HAP-1 (cell line): ENCODE measurements around the gene CCR4.
"Not testable (repeated sequence)": the region's sequence is repeated elsewhere in the genome, so short reads cannot be mapped to it uniquely, and the experiment has no call there.

Source experiments
- DNase-seq, 2 experiments: peaks; one replicate each; pipeline ENCODE4 v3.0.0-alpha.2; 2016 to 2020; ENCODE audit warnings: low spot score in 2 of 2
- H3K27me3 ChIP-seq: fragments of 250-450 bp; sonication (Bioruptor Pico); 2 replicates; pipeline ENCODE4 v1.5.1; 2020; ENCODE audit warnings: low read depth, mild to moderate bottlenecking, moderate library complexity
- H3K36me3 ChIP-seq: fragments of 250-450 bp; sonication (Bioruptor Pico); replicated peaks from 2 replicates; pipeline ENCODE4 v1.5.1; 2020; ENCODE audit warnings: mild to moderate bottlenecking
- H3K4me1 ChIP-seq: fragments of 250-450 bp; sonication (Bioruptor Pico); 2 replicates; pipeline ENCODE4 v1.5.1; 2020; ENCODE audit warnings: mild to moderate bottlenecking
- H3K4me3 ChIP-seq: fragments of 250-450 bp; sonication (Bioruptor Pico); 2 replicates; pipeline ENCODE4 v1.5.1; 2020; ENCODE audit warnings: mild to moderate bottlenecking, moderate library complexity
- H3K9me3 ChIP-seq: fragments of 250-450 bp; sonication (Bioruptor Pico); 2 replicates; pipeline ENCODE4 v1.5.1; 2020; ENCODE audit warnings: mild to moderate bottlenecking, moderate library complexity
- in situ Hi-C: fragments of 300-500 bp; cut with MboI; formaldehyde crosslinking; loops from 3 replicates; pipeline ENCODE4 v1.14.3; 2020; ENCODE audit warnings: low sequenced_read_pairs, inconsistent platforms, mixed read lengths

CCR4 gene

GRCh38 chr3:32973982-32974381, 22.5 kb downstream of the CCR4 start:
- in situ Hi-C loops: loop anchor here (25.0 kb wide), 2 partner anchors 388 to 813 kb away; partner anchors contain the start of gene PDCD6IP
- Histone ChIP-seq H3K4me1 (no peaks in the 10 kb centered on the region), H3K4me3 (no peak overlapping the region), H3K9me3 (no peaks in the 10 kb centered on the region), H3K27me3 (no peaks in the 10 kb centered on the region), H3K36me3 (no peaks in the 10 kb centered on the region)
- no peak for DNase-seq

- Histone ChIP-seq H3K27me3 (no peaks in the 10 kb centered on the region), H3K4me1 (no peaks in the 10 kb centered on the region), H3K9me3 (no peaks in the 10 kb centered on the region), H3K4me3 (no peak overlapping the region), H3K36me3 (no peaks in the 10 kb centered on the region)
- DNase-seq: no peak
- in situ Hi-C loops: no loop called here
Measured at GRCh38 chr3:32975891-32976595, 24.6 kb downstream of the CCR4 start.

GRCh38 chr3:32977861-32978260, 26.4 kb downstream of the CCR4 start:
- Histone ChIP-seq H3K9me3 (no peaks in the 10 kb centered on the region), H3K27me3 (no peaks in the 10 kb centered on the region), H3K4me3 (no peak overlapping the region), H3K36me3 (no peaks in the 10 kb centered on the region), H3K4me1 (no peaks in the 10 kb centered on the region)
- in situ Hi-C loops: no loop called here
- no peak for DNase-seq

- Histone ChIP-seq H3K9me3 (no peaks in the 10 kb centered on the region), H3K4me3 (no peak overlapping the region), H3K36me3 (no peaks in the 10 kb centered on the region), H3K27me3 (no peaks in the 10 kb centered on the region), H3K4me1 (no peaks in the 10 kb centered on the region)
- in situ Hi-C loops: no loop called here
- DNase-seq: no peak
Measured at GRCh38 chr3:32978331-32978730, 26.9 kb downstream of the CCR4 start.

GRCh38 chr3:32983124-32983523, 31.7 kb downstream of the CCR4 start:
- no peaks in the 10 kb centered on the region for H3K4me1 ChIP-seq
- no peaks in the 10 kb centered on the region for H3K9me3 ChIP-seq
- no peaks in the 10 kb centered on the region for H3K27me3 ChIP-seq
- no peaks in the 10 kb centered on the region for H3K36me3 ChIP-seq
- in situ Hi-C loops: no loop called here
- H3K4me3 ChIP-seq: no peak overlapping the region
- no peak for DNase-seq

- in situ Hi-C loops, H3K9me3 ChIP-seq, H3K36me3 ChIP-seq, H3K4me1 ChIP-seq, H3K4me3 ChIP-seq, H3K27me3 ChIP-seq, DNase-seq: not testable (repeated sequence)
Measured at GRCh38 chr3:32984918-32985317, 33.5 kb downstream of the CCR4 start.

GRCh38 chr3:32989171-32989570, 37.7 kb downstream of the CCR4 start:
- no peaks in the 10 kb centered on the region for H3K9me3 ChIP-seq
- DNase-seq: no peak
- H3K27me3 ChIP-seq: no peaks in the 10 kb centered on the region
- peaks cover 3% of the 10 kb centered on the region for H3K4me1 ChIP-seq
- in situ Hi-C loops: no loop called here
- H3K36me3 ChIP-seq: no peaks in the 10 kb centered on the region
- H3K4me3 ChIP-seq: no peak overlapping the region

GRCh38 chr3:32990116-32990515, 38.7 kb downstream of the CCR4 start:
- in situ Hi-C loops: no loop called here
- H3K4me1 ChIP-seq: peaks cover 3% of the 10 kb centered on the region
- no peak for DNase-seq
- H3K27me3 ChIP-seq: no peaks in the 10 kb centered on the region
- H3K9me3 ChIP-seq: no peaks in the 10 kb centered on the region
- no peaks in the 10 kb centered on the region for H3K36me3 ChIP-seq
- no peak overlapping the region for H3K4me3 ChIP-seq

GRCh38 chr3:32991781-32992180, 40.3 kb downstream of the CCR4 start:
- in situ Hi-C loops: no loop called here
- no peaks in the 10 kb centered on the region for H3K27me3 ChIP-seq

GRCh38 chr3:32992310-32992686, 40.9 kb downstream of the CCR4 start:
- Histone ChIP-seq H3K27me3 (no peaks in the 10 kb centered on the region), H3K36me3 (no peaks in the 10 kb centered on the region), H3K4me1 (peaks cover 3% of the 10 kb centered on the region), H3K4me3 (no peak overlapping the region), H3K9me3 (no peaks in the 10 kb centered on the region)
- in situ Hi-C loops: no loop called here
- DNase-seq: no peak

More at GRCh38 chr3:32991781-32992180, 40.3 kb downstream of the CCR4 start:
- Histone ChIP-seq H3K4me1 (peaks cover 3% of the 10 kb centered on the region), H3K4me3 (no peak overlapping the region), H3K9me3 (no peaks in the 10 kb centered on the region), H3K36me3 (no peaks in the 10 kb centered on the region)
- no peak for DNase-seq

GRCh38 chr3:32994045-32994444, 42.6 kb downstream of the CCR4 start:
- in situ Hi-C loops: no loop called here
- H3K4me1 ChIP-seq: peaks cover 3% of the 10 kb centered on the region
- no peak for DNase-seq
- no peaks in the 10 kb centered on the region for H3K27me3 ChIP-seq
- no peak overlapping the region for H3K4me3 ChIP-seq
- H3K9me3 ChIP-seq: no peaks in the 10 kb centered on the region
- no peaks in the 10 kb centered on the region; the same call in 1 of the 2 replicates for H3K36me3 ChIP-seq

GRCh38 chr3:32995098-32995497, 43.7 kb downstream of the CCR4 start:
- Histone ChIP-seq H3K4me1 (peaks cover 3% of the 10 kb centered on the region), H3K27me3 (no peaks in the 10 kb centered on the region), H3K9me3 (no peaks in the 10 kb centered on the region), H3K4me3 (no peak overlapping the region), H3K36me3 (no peaks in the 10 kb centered on the region; the same call in 1 of the 2 replicates)
- DNase-seq: no peak
- in situ Hi-C loops: no loop called here

- DNase-seq: no peak
- no peaks in the 10 kb centered on the region for H3K27me3 ChIP-seq
- H3K4me1 ChIP-seq: peaks cover 3% of the 10 kb centered on the region
- no peaks in the 10 kb centered on the region; the same call in 1 of the 2 replicates for H3K36me3 ChIP-seq
- no peaks in the 10 kb centered on the region for H3K9me3 ChIP-seq
- H3K4me3 ChIP-seq: no peak overlapping the region
- in situ Hi-C loops: no loop called here
Measured at GRCh38 chr3:32996048-32996754, 44.8 kb downstream of the CCR4 start.

GRCh38 chr3:32996755-32997091, 45.3 kb downstream of the CCR4 start:
- in situ Hi-C loops: no loop called here
- DNase-seq: no peak
- Histone ChIP-seq H3K4me1 (peaks cover 3% of the 10 kb centered on the region), H3K36me3 (no peaks in the 10 kb centered on the region; the same call in 1 of the 2 replicates), H3K9me3 (no peaks in the 10 kb centered on the region), H3K4me3 (no peak overlapping the region), H3K27me3 (no peaks in the 10 kb centered on the region)
